ENCODE data around the gene ATF6.
"Not testable (repeated sequence)": the region's sequence is repeated elsewhere in the genome, so short reads cannot be mapped to it uniquely, and the experiment has no call there.

Gene ATF6

DNA sequence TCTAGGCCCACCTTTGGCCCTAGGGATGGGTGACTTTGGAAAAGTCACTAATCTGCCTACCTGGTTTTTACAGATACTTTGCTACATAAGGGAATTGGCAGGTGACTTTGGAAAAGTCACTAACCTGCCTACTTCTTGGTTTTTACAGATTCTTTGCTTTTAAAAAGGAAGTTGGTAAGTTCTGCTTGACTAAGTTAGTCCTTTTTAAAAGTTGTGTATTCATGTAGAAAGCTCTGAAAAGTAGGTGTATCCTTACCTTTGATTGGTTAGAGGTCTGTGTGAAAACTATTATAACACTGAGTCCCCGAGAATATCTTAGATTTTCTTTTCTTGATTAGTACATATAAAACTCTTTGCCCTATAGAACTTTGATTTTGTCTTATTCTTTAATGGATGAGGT, 12.4 kb downstream of the ATF6 start:
- no peak for DNase-seq (ENCODE audit: low read depth in 4 of 4, low spot score in 1 of 4)

GRCh38 chr1:161779393-161779792, 13.3 kb downstream of the ATF6 start:
- no peak for DNase-seq (ENCODE audit: low read depth in 4 of 4, low spot score in 1 of 4)

- no peak for DNase-seq (ENCODE audit: low read depth in 4 of 4, low spot score in 1 of 4)
Measured at GRCh38 chr1:161781995-161782394, 15.9 kb downstream of the ATF6 start.

DNA sequence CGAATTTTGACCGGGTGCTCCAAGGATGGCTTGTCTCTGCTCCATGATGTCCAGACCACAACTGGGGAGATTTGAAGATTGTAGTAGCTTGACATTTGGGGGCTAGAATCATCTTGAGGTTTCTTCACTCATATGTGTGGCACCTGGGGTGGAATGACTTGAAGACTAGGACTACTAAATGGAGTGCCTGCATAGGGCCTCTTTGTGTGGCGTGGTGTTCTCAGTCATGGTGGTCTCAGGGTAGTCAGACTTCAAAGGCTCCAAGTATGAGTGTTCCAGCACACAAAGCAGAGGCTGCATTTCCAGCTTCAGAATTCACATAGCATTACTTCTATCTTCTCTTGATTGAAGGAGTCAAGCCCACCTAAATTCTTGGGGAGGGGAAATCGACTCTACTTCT, 16.8 kb downstream of the ATF6 start:
- no peak for DNase-seq (ENCODE audit: low read depth in 4 of 4, low spot score in 1 of 4)

DNA sequence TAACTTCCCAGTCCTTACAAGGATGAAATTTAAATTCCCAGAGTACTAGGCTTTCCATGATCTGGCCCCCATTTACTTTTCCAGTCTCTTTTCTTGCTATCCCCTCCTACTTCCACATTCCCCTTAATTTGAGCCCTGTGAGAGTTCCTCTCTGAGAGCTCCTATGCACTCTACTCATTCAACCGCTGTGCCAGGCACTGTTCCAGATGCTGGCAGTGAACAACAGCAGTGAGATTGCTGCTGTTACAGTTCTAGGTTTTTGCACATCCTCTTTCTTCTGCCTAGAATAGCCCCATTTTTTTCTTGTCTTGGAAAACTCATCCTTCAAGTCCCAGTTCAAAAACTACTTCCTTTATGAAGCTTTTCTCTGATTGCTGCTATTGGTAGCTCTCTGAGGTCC, 18.8 kb downstream of the ATF6 start:
- no peak for DNase-seq (ENCODE audit: low read depth in 4 of 4, low spot score in 1 of 4)

DNA sequence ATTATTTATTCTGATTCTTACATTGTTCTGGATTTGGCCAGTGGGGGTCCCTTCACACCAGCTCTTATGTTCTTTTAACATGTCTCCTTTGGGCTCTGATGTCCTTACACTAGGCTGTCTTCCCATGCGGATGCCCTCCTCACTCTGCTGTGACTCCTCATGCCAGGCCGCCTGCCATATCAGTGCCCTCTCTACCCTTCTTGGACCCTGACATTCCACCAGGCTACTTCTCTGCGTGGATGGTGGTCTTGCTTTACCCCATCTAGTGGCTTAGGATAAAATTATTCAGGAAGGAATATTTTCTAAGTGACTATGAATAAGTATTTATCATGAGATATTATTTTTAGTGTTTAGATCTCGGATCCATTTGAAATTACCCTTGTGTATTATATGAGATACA, 21.2 kb downstream of the ATF6 start:
- no peak for DNase-seq (ENCODE audit: low read depth in 4 of 4, low spot score in 1 of 4)

DNA sequence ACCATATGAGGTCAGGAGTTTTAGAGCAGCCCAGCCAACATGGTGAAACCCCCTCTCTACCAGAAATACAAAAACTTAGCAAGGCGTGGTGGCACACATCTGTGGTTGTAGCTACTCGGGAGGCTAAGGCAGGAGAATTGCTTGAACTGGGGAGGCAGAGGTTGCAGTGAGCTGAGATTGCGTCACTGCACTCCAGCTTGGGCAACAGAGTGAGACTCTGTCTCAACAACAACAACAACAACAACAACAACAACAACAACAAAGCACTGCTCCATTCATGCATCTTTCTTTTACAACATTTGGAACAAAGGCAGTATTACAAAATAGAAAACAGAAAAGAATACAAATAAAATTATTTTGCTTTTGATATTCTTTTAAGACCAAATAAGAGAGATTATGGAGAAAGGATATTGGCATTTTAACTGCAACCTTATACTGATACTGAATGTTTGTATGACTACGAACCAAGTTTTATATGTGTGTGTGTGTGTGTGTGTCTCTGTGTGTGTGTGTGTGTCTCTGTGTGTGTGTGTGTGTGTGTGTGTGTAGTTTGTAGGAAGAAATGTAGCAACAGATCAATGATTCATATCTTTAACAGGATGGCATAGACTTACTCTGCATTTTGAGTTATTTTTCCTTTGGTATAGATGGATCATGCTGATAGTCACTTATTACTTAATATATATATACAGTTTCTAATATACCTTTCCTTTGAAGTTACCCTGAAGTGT, 24.6 kb downstream of the ATF6 start:
- no peak for DNase-seq (ENCODE audit: low read depth in 4 of 4, low spot score in 1 of 4)

DNA sequence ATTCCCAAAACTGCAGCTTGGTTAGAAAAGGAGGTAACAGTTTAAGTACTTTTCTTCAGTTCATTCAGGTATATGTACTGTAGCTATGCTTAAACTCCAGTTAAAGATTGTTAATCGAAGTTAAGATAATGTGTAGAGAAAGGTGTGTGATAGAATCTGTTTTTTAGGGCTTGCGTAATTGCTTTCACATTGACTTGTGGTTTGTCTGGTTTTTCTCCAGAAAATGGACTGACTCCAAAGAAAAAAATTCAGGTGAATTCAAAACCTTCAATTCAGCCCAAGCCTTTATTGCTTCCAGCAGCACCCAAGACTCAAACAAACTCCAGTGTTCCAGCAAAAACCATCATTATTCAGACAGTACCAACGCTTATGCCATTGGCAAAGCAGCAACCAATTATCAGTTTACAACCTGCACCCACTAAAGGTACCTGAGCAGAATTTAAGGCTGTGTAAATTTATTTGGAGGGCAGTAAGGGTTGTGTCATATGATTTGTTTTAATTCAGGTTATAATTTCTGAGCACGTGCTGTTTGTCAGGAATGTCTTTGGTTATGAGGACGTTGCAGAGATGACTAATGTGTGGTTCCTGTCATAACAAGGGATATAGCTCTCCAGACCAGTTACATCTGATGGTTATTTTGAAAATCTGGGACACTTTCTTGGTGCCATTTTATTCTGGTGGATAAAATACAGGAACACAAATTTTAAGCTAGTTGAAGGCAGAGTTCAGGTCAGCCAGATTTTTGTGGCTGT, 26.0 kb downstream of the ATF6 start:
- no peak for DNase-seq (ENCODE audit: low read depth in 4 of 4, low spot score in 1 of 4)

- no peak for DNase-seq (ENCODE audit: low read depth in 4 of 4, low spot score in 1 of 4)
Measured at GRCh38 chr1:161792740-161793139, 26.6 kb downstream of the ATF6 start.

GRCh38 chr1:161799792-161800191, 33.7 kb downstream of the ATF6 start:
- DNase-seq (ENCODE audit: low read depth in 4 of 4, low spot score in 1 of 4): no peak

GRCh38 chr1:161801955-161802354, 35.8 kb downstream of the ATF6 start:
- no peak for DNase-seq (ENCODE audit: low read depth in 4 of 4, low spot score in 1 of 4)

- DNase-seq (ENCODE audit: low read depth in 4 of 4, low spot score in 1 of 4): no peak
Measured at GRCh38 chr1:161803181-161803580, 37.1 kb downstream of the ATF6 start.

- no peak for DNase-seq (ENCODE audit: low read depth in 4 of 4, low spot score in 1 of 4)
Measured at GRCh38 chr1:161805399-161806197, 39.5 kb downstream of the ATF6 start.

DNA sequence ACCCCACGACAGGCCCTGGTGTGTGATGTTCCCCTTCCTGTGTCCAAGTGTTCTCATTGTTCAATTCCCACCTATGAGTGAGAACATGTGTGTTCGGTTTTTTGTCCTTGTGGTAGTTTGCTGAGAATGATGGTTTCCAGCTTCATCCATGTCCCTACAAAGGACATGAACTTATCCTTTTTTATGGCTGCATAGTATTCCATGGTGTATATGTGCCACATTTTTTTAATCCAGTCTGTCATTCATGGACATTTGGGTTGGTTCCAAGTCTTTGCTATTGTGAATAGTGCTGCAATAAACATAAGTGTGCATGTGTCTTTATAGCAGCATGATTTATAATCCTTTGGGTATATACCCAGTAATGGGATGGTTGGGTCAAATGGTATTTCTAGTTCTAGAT, 43.1 kb downstream of the ATF6 start:
- not testable (repeated sequence) for DNase-seq (ENCODE audit: low read depth in 4 of 4, low spot score in 1 of 4)

- DNase-seq (ENCODE audit: low read depth in 4 of 4, low spot score in 1 of 4): not testable (repeated sequence)
Measured at GRCh38 chr1:161809656-161810055, 43.5 kb downstream of the ATF6 start.

DNA sequence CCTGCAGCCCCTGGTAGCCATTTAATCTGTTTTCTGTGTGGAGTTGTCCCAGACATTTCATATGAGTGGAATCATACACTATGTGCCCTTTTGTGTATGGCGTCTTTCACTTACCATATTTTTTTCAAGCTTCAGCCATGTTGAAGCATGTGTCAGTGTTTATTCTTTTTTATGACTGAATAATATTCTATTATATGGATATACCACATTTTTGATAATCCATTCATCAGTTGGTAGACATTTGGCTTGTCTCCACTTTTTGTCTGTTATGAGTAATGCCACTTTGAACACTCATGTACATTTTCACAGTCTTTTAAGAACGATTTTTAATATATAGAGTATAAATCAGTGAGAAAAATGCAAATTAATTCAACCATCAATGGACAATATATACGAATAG, 44.7 kb downstream of the ATF6 start:
- DNase-seq (ENCODE audit: low read depth in 4 of 4, low spot score in 1 of 4): no peak

DNA sequence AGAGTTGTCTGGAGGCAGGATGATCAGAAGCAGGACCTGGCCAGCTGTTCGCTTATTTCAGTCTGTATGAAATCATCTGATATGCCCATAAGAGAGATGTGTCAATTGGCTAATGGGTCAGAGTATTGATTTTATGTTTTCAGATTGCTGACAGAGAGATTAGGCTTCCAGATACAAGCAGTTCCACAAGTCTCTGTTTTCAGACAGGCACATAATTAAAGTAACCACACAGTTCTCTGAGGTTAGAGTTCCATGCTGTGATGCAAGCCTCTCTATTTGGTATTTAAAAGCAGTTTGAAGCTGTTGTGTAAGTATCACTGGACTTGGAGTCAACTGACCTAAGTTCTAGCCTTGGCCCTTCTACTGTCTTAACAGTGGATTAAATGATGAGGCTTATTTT, 50.1 kb downstream of the ATF6 start:
- DNase-seq (ENCODE audit: low read depth in 4 of 4, low spot score in 1 of 4): no peak

- DNase-seq (ENCODE audit: low read depth in 4 of 4, low spot score in 1 of 4): no peak
Measured at GRCh38 chr1:161817176-161817730, 51.1 kb downstream of the ATF6 start.

DNA sequence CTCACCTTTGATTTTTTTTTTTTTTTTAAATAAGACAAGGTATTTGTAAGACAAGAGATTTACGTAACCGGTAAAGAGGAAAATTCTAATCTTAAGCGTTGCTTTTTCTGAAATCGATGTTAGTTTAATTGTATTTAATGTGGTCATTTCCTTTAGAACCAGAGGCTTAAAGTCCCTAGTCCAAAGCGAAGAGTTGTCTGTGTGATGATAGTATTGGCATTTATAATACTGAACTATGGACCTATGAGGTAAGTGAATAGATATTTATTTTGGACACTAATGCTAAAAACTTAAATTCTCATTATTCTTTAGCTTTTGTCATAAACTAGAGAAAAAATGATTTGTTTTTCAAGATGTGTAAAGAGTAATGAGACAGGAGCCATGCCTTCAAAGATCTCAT, 54.8 kb downstream of the ATF6 start:
- no peak for DNase-seq (ENCODE audit: low read depth in 4 of 4, low spot score in 1 of 4)

GRCh38 chr1:161824618-161825017, 58.5 kb downstream of the ATF6 start:
- DNase-seq (ENCODE audit: low read depth in 4 of 4, low spot score in 1 of 4): no peak

GRCh38 chr1:161825831-161826230, 59.7 kb downstream of the ATF6 start:
- no peak for DNase-seq (ENCODE audit: low read depth in 4 of 4, low spot score in 1 of 4)

DNA sequence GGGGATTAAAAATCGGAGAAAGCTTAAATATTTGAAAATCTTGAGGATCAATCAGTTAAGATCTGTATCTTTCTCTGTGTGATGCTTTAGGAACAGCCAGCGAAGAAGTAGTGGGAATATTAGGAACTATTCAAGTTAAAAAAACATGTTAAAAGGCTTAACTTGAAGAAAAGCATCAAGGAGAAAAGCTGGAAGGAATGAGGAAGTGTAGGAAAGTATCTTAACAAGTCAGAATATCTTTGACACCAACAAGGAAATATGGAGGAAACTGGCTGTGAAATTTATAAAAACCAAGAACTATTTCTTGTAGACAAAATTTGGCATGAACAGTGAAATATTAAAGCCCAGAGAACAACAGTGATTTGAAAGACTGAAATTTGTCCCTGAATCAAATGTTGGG, 60.4 kb downstream of the ATF6 start:
- DNase-seq (ENCODE audit: low read depth in 4 of 4, low spot score in 1 of 4): no peak
